ENCODE results near the gene CNTN5.

CNTN5 gene

DNA sequence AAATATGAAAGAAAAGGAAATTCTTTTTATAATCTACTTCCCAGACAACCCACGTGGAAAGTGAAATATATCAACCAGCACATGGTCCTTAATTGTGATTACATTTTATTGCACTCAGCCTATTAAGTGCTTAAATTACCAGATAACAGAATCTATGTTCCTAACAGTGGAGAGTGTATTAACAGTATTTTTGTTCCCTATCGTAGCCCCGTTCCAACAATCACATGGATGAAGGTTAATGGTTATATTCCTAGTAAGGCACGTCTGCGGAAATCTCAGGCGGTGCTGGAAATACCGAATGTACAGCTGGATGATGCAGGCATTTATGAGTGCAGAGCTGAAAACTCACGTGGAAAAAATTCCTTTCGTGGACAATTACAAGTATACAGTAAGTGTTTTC, 1040.3 kb downstream of the CNTN5 start:
- no peak overlapping the region for H3K4me3 ChIP-seq
- DNase-seq (ENCODE audit: low spot score): no peak
- no peak overlapping the region for H3K27ac ChIP-seq
- TF ChIP-seq CTCF (IDR thresholded peaks at IDR 0.05): no peak

- TF ChIP-seq CTCF (IDR thresholded peaks at IDR 0.05): no peak
- no peak overlapping the region for H3K27ac ChIP-seq
- no peak for DNase-seq (ENCODE audit: low spot score)
Measured at GRCh38 chr11:100066399-100066798, 1045.7 kb downstream of the CNTN5 start.

GRCh38 chr11:100068116-100068515, 1047.4 kb downstream of the CNTN5 start:
- Histone ChIP-seq H3K4me3 (no peak overlapping the region), H3K27ac (no peak overlapping the region)
- DNase-seq (ENCODE audit: low spot score): no peak
- no peak for TF ChIP-seq CTCF (IDR thresholded peaks at IDR 0.05)

More at GRCh38 chr11:100066399-100066798, 1045.7 kb downstream of the CNTN5 start:
- H3K4me3 ChIP-seq: no peak overlapping the region

- H3K4me3 ChIP-seq: no peak overlapping the region
- no peak for DNase-seq (ENCODE audit: low spot score)
- TF ChIP-seq CTCF (IDR thresholded peaks at IDR 0.05): no peak
- H3K27ac ChIP-seq: no peak overlapping the region
Measured at GRCh38 chr11:100072131-100072530, 1051.4 kb downstream of the CNTN5 start.

DNA sequence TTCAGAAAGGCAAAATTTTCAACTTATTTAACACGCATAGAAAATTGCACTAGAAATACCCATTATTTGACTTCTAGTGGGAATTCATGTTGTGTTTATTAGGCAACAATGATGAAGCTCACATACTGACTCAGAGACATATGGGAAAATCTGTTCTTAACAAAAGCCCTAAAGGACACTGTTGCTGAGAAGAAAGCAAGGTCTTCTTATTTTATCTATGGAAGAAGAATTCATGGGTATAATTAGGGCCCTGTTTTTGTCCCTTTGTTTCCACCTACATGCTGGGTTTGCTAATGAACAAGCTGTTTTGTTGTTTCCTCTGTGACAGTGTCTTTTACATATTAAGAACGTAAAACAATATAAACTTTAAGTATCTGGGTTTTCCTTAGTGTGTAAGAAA, 1059.6 kb downstream of the CNTN5 start:
- no peak for TF ChIP-seq CTCF (IDR thresholded peaks at IDR 0.05)
- Histone ChIP-seq H3K27ac (no peak overlapping the region), H3K4me3 (no peak overlapping the region)
- no peak for DNase-seq (ENCODE audit: low spot score)

DNA sequence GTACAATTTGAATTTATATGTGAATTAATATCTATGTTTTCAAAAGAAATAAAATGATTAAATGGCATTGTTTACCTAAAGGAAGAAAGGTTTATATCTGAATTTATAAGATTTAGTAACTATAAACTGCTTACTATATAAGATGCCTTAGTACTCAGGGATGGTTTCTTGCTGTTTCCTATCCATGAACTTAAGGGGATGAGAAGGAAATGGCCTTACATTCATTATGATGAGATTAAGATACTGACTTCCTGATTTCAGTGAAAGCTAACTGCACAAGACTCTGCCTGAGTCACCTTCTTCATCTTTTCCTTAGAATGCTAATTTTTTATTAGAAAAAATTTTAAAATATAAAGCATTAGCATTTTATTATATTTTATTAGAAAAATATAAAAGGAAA, 1060.1 kb downstream of the CNTN5 start:
- Histone ChIP-seq H3K27ac (no peak overlapping the region), H3K4me3 (no peak overlapping the region)
- no peak for TF ChIP-seq CTCF (IDR thresholded peaks at IDR 0.05)
- no peak for DNase-seq (ENCODE audit: low spot score)

GRCh38 chr11:100093698-100094097, 1072.9 kb downstream of the CNTN5 start:
- DNase-seq (ENCODE audit: low spot score): no peak
- H3K4me3 ChIP-seq: no peak overlapping the region
- H3K27ac ChIP-seq: no peak overlapping the region
- no peak for TF ChIP-seq CTCF (IDR thresholded peaks at IDR 0.05)

Measured in coronary artery (tissue), 2 donors.